ENCODE results near the gene ANKRD62.

The ANKRD62 gene

DNA sequence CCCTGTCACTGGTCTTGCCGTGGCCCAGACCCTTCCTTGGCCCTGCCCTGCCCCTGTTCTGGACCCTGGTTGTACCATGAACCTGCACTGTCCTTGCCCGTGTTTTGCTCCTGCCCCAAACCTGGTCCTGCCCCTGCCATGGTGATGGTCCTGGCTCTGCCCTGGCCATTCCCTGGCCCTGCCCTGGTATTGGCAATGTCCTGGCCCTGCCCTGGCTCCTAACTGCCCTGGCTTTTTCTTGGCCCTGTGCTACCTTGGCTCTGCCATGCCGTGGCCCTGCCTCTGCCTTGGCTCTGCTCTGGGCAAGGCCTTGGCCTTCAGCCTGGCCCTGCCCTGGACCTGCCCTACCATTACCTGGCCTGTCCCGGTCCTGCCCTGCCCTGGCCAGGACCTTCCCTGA, 5.5 kb upstream of the ANKRD62 start:
- TF ChIP-seq, protein P1, sequence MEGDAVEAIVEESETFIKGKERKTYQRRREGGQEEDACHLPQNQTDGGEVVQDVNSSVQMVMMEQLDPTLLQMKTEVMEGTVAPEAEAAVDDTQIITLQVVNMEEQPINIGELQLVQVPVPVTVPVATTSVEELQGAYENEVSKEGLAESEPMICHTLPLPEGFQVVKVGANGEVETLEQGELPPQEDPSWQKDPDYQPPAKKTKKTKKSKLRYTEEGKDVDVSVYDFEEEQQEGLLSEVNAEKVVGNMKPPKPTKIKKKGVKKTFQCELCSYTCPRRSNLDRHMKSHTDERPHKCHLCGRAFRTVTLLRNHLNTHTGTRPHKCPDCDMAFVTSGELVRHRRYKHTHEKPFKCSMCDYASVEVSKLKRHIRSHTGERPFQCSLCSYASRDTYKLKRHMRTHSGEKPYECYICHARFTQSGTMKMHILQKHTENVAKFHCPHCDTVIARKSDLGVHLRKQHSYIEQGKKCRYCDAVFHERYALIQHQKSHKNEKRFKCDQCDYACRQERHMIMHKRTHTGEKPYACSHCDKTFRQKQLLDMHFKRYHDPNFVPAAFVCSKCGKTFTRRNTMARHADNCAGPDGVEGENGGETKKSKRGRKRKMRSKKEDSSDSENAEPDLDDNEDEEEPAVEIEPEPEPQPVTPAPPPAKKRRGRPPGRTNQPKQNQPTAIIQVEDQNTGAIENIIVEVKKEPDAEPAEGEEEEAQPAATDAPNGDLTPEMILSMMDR (conservative IDR thresholded peaks at IDR 0.05; ENCODE audit: low read length): no peak
- H3K4me3 ChIP-seq (ENCODE audit: low read length): no peak overlapping the region
- no peak for DNase-seq (ENCODE audit: low read depth)

DNA sequence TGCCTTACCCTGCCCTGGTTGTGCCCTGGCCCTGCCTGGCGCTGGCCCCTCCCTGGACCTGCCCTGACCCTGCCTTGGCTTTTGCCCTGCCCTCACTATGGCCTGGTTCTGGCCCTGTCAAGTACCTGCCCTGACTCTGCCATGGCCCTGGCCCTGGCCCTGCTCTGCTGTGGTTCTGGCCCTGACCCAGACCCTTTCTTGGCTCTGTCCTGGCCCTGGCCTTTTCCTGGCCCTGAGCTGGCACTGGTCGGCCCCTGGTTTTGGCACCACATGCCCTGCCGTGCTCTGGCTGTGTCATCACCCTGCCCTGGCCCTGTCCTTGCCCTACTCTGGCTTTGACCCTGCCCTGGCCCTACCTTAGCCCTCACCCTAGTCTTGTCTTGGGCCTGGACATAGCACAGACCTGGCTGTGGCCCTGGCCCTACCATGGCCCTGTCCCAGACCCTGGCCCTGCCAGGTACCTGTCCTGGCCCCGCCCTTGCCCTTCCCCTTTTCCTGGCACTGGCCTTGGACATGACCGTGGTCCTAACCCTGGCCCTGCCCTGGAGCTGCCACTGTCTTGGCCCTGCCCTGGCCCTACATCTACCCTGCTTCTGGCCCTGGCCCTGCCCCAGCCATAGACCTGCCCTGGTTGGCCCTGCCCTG, 4.8 kb upstream of the ANKRD62 start:
- no peak for DNase-seq (ENCODE audit: low read depth)
- TF ChIP-seq, protein P1 (conservative IDR thresholded peaks at IDR 0.05; ENCODE audit: low read length): no peak

DNA sequence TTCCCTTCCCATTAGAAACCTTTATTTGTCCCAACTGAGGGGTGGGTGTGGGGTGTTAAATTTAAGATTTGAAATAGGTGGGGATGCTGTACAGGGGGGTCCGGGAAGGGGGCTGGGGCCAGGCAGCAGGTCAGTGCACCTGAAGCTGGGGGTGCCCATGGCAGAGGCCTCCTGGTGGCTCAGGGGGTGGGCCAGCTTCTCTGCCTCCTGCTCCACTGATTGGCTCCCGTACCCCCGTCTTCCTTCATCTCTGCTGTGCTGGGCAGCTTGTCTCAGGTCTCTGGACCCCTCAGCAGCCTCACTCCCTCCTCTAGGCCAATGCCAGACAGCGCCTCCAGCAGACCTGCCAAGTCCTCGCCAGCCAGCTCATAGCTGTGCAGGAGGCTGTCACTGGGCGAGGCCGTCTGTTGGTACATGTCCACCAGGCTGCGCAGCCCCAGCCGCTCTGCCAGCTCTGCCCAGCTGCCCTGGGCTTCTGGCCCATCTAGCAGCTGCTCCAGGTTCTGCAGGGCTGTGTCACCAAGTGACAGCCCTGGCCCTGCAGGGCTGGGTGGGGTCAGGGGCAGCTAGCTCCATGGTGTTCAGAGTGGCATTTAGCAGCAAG, 2.0 kb upstream of the ANKRD62 start:
- no peak for DNase-seq (ENCODE audit: low read depth)
- TF ChIP-seq, protein P1 (conservative IDR thresholded peaks at IDR 0.05; ENCODE audit: low read length): no peak
- H3K4me3 ChIP-seq (ENCODE audit: low read length): no peak overlapping the region

More for the DNA sequence above, 4.8 kb upstream of the ANKRD62 start:
- no peak overlapping the region for H3K4me3 ChIP-seq (ENCODE audit: low read length)

DNA sequence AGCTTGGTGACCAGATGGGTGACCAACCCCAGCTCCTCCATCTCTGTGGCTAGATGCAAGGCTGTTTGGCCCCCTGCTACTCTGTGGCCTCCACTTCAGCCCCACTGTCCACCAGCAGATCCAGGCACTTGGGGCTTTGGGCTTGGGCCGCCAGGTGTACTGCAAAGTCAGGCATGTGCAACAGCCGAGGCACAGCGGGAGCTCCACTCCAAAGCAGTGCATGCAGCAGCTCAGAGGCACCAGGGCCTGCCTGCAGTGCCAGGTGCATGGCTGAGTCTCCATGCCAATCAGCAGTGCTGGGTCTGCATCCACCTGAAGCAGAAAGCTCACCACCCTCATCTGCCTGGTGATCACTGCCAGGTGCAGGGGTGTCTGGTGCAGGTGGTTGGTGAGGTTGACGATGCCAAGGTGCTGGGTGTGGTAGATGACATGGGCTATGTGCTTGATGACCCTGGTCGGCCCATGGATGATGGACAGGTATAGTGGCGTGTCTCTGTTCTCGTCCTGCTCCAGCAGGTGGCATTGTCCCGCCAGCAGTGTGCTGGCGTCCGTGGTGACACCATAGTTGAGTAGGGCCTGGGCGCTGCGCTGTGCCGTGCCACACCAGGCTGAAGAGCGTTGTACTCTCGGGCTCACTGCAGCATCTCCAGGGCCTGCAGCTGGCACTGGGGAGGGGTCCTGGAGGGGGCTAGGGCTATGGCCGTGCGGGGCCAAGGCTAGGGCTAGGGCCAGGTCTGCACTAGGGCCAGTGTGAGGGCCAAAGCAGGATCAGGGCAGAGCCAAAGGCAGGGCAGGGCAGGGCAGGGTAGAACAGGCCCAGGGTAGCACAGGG, 1.0 kb upstream of the ANKRD62 start:
- no peak for DNase-seq (ENCODE audit: low read depth)
- no peak overlapping the region for H3K4me3 ChIP-seq (ENCODE audit: low read length)
- TF ChIP-seq, protein P1 (conservative IDR thresholded peaks at IDR 0.05; ENCODE audit: low read length): no peak

DNA sequence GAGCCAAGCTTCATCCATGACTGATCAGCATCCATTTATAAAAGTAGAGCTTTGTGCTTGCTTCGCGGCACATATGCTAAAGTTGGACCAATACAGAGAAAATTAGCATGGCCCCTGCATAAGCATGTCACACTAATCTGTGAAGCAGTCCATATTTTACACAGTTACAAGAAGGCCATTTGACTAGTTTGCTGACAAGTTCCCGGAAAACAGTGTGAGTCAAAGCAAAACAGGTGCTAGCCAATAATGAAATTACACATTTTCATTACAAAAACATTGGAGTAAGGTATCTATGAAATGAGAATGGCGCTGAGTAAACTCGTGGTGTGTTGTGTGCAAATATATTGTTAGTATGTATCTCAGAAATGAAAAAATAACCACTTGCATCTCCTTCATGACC, 4.7 kb downstream of the ANKRD62 start:
- DNase-seq (ENCODE audit: low read depth): no peak
- no peak overlapping the region for H3K4me3 ChIP-seq (ENCODE audit: low read length)
- TF ChIP-seq, protein P1 (conservative IDR thresholded peaks at IDR 0.05; ENCODE audit: low read length): no peak

DNA sequence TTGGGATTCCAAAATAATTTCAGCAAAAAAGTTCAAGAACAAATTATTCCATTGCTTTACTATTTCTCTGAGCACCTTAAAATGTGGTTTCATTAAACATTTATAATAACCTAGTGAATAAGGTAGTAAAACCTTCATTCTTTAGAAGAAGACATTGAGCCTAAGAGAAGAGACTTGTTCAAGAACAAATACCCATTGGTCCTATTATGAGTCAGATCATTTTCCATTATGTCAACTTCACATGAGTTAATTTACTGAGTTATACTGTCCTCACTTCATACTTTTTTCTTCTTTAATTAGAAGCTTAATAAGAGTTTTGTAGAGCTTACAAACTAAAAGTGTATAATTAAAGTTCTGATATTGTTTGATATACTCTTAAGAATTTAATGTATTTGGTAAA, 5.5 kb downstream of the ANKRD62 start:
- no peak for DNase-seq (ENCODE audit: low read depth)
- TF ChIP-seq, protein P1 (conservative IDR thresholded peaks at IDR 0.05; ENCODE audit: low read length): no peak
- no peak overlapping the region for H3K4me3 ChIP-seq (ENCODE audit: low read length)
